Right renal cortex interstitium (tissue), 3 donors: ENCODE results near the gene ADAMTS20. TPM values are rescaled to one million over a fixed set of nuclear protein-coding genes. Genes with fewer than 3 reads are reported as not detected.
"Not testable (repeated sequence)": the region's sequence is repeated elsewhere in the genome, so short reads cannot be mapped to it uniquely, and the experiment has no call there.

ENCODE experiments used
- DNase-seq, 3 donors: peaks; one replicate each; pipeline ENCODE4 v3.0.0-alpha.2; 2013; ENCODE audit warnings: low read depth in 3 of 3, low spot score in 2 of 3
- polyA plus RNA-seq, 3 donors: library from polyadenylated mRNA; unstranded; fragments of 120-200 nt; gene quantifications; one replicate each; pipeline ENCODE4 v1.2.1, GENCODE V29; 2013; ENCODE audit not compliant: insufficient read length in 3 of 3

The ADAMTS20 gene, protein sequence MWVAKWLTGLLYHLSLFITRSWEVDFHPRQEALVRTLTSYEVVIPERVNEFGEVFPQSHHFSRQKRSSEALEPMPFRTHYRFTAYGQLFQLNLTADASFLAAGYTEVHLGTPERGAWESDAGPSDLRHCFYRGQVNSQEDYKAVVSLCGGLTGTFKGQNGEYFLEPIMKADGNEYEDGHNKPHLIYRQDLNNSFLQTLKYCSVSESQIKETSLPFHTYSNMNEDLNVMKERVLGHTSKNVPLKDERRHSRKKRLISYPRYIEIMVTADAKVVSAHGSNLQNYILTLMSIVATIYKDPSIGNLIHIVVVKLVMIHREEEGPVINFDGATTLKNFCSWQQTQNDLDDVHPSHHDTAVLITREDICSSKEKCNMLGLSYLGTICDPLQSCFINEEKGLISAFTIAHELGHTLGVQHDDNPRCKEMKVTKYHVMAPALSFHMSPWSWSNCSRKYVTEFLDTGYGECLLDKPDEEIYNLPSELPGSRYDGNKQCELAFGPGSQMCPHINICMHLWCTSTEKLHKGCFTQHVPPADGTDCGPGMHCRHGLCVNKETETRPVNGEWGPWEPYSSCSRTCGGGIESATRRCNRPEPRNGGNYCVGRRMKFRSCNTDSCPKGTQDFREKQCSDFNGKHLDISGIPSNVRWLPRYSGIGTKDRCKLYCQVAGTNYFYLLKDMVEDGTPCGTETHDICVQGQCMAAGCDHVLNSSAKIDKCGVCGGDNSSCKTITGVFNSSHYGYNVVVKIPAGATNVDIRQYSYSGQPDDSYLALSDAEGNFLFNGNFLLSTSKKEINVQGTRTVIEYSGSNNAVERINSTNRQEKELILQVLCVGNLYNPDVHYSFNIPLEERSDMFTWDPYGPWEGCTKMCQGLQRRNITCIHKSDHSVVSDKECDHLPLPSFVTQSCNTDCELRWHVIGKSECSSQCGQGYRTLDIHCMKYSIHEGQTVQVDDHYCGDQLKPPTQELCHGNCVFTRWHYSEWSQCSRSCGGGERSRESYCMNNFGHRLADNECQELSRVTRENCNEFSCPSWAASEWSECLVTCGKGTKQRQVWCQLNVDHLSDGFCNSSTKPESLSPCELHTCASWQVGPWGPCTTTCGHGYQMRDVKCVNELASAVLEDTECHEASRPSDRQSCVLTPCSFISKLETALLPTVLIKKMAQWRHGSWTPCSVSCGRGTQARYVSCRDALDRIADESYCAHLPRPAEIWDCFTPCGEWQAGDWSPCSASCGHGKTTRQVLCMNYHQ (N-terminal part only)
- polyA plus RNA-seq: under 1 TPM; 0.61 to 0.76 (median 0.76) TPM

DNA sequence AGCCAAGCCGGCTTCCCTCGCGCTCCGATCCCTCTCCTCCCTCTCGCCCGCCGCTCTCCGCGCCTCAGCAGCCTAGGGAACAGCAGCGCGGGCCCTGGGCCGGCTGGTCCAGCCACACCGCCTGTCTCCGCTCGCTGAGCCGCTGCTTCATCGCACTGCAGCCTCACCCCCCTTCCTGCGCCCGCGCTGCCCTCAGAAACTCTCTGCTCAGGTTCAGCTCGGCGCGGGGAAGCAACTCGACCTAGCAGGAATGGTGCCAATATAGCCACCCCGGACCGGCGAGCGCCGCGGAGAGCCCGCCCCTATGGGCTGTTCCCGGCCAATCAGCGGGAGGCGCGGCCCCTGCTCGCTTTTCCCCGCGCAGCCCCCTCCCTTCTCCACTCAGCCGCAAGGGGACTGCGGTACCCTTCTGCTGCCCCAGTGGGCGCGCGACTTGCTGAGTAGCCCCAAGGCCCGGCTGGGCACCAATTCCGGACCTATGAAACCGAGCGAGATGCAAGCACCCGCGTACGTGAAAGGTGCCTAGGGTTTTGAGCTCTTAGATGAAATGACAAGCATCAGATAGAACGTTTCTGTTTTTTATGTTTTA is at the start of gene ADAMTS20:
TSS of gene ADAMTS20 (minus strand) at position 233 of the 589 bp plus-strand sequence. CDS start 282 bp downstream, outside the sequence.
- peak in 2 of 3 donors; percentile 27 to 43 for DNase-seq

DNA sequence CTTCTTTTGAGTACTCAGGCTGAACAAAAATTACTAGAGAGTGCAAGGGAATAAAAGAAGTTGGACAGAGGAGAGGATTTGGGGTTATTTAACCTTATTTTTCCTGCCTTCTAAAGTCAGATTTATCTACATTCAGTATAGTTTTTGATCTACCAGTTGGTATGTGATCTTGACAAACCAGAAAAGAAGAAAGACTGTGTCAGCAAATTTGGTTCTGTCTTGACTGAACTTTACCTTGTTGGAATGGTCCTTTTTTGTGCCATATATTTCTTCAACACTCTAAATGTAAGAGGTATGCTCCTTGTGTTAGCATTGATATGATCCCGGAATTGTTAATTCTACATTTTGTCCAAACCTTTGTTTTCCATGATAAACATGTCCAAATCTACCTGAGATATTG is 47.7 kb upstream of the ADAMTS20 start:
- DNase-seq: no peak

DNA sequence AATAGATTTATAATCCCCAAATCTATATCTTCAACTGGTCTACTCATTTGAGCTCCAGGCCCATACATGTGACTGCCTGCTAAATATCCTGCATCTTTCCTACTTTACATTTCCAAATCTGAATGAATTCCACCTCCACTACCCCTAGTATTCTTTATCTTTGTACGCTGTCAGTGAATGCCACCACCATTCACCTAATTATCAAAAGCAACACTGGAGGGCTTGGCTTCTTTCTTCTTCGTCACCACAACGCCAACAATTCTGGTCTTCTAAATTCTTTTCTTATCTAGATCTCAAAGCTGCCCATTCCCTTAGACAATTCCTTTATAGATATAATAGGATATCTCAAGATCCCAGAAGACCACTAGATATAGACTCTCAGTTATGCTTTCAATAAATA is 47.1 kb upstream of the ADAMTS20 start:
- no peak for DNase-seq

DNA sequence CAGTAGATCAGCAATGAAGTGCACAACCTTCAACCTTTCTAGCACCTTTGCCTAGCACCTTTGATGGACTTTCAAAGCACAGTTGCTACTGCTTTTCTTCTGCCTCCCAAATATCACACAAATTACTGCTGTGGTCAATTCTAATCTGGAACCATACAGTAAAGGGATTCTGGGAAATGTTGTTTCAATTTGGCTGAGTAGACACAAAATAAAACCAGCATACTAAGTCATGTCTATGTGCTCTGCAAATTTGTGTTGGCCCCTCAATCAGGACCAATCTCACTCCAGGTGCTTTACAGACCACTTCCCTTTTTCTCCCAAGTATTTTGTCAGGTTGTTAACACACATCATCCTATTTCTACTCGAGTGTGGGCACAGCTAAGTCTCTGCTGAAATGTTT is 38.3 kb upstream of the ADAMTS20 start:
- no peak for DNase-seq

DNA sequence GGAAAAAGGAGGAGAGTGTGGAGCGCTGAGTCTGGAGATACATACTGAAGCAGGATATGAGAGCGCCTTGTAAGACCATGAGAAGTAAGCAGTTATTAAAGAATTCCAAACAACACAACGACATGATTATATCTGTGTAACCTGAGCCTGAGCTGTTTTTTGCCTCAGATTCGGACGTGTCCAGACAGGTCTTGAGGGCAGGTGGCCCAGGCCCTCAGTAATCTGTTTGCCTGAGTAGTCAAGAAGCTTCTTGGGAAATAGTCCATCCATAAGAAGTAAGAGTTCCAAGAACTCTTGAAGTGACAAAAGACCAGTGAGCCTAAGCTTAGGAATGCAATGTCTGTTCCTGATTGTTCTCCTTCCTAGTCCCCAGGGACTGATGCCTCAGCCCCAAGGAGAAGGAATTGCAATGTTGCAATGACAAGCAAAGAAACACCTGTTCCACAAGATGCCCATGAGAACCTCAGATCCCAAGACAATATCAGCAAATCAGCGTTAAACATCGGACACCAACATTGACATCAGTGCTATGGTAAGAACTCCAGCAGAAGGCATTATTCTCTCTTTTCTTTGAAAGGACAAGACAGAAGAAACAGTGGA is 34.7 kb upstream of the ADAMTS20 start:
- no peak for DNase-seq

DNA sequence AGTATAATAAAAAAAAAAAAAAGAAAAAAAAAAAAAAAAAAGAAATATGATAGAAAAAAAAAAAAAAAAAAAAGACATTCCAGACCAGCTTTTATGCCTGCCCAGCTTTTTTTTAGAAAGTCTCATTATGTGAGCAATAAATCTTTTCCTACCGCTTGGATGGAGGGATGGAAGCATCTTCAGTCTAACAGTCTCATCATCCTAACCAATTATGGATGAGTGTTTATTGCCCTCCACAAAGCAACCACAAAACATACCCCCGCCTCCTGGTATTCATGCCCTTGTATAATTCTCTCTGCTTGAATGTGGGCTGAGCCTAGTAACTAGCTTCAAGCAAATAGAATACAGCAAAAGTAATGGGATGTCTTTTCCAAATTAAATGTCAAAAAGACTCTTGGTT is 33.7 kb upstream of the ADAMTS20 start:
- no peak for DNase-seq

DNA sequence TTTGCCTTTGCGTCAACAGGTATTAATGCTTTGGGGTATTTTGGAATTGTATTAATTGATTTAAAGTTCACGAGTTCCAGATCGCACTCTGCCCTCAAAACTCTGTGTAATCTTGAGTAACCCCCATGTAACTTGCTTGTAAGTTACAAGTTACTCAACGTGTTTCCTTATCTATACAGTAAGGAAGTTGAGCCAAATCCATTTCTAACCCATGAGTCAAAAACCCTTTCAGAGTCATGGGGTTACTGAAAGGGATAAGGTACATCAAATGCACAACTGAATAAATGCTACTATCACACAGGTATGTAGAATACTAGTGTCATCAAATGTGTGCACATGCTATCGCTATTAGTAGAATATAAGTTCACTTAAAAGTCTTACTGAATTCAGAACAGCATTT is 28.6 kb upstream of the ADAMTS20 start:
- no peak for DNase-seq

DNA sequence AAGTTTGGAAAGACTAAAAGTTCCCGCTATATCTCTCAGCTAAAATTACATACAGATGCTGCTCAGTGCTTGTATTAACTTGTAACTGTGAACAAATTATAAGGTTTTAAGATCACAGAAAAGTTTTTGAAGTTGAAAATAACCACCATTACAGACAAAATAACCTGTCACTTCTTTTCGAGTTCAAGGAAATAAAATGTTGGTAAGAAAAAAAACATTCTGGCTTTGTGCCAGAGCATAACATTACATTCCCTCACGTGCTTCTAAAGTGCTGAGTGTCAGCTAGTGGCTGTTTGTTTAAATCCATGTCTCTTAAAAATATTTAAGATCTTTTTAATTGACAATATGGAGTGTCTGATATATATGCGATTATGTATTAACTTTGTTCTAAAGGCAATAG is 27.2 kb upstream of the ADAMTS20 start:
- no peak for DNase-seq

DNA sequence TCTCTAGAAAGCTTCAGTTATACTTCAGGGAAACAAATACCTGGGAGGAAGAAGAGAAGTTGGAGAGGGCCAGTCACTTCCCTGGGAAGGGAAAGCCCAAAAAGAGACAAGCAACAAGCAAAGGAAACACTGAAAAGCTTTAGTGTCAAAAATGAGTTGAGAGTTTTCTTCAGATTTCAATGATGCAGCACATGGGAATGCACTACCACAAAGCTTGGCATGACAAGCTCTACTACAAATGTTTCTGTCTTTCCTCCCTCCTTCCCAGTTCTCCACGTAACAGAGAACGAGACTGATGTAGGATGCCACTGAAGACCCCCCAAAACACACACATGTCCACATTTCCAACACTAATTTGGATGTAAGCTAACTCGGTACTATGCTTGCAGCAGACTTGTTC is 26.8 kb upstream of the ADAMTS20 start:
- DNase-seq: no peak

DNA sequence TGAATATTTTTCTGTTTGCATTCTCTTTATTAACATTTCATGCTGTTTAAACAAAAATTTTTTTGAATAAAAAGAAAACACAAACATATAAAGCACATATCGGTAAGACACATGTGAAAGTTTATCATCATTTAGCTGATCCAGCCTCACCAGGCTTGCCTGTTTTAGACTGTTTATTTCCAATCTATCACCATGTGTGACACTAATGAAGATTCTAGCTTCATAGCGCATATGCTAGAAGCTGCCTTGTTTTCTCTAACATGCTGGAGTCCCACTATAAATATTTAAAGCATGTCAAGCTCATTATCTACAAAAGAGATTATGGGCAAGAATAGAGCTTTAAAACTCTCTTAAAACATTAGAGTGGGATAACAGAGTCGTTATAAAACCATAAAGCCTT is 25.4 kb upstream of the ADAMTS20 start:
- DNase-seq: no peak

DNA sequence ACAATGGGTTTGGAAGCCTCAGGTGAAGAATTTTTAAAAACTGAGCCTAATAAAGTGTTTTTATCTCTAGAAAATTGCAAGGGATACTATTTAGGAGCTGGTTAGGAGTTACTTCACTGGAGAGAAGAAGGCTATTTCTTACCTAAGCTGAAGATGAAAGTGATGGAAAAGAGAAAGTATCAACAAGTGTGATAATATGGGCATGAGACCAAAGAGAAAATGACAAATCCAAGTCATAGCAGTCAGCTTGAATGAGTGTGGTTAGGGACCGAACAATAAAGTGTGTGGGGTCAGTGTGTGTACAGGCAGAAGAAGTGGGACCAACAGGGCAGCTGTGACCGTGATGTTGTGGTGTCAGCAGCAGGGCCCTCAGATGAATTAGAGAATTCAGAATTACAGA is 24.2 kb upstream of the ADAMTS20 start:
- no peak for DNase-seq

DNA sequence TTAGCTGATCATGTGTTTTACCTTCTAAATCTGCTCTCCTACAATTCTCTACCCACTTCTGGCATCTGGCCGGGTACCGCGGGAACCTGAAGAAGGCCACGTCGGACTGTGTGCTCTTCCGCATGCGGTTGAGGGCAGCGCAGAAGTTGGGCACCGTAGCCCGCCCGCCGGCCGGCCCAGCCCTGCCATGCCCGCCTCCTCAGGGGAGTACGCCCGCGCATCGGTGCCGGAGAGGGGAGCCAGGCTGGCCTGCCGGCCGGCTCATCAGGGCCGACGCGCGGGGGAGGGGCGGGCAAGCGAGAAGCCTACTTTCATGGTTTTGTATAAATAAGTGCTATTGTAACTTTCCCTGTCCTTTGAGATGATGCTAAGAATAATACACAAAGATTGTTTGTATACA is 19.9 kb upstream of the ADAMTS20 start:
- no peak for DNase-seq

DNA sequence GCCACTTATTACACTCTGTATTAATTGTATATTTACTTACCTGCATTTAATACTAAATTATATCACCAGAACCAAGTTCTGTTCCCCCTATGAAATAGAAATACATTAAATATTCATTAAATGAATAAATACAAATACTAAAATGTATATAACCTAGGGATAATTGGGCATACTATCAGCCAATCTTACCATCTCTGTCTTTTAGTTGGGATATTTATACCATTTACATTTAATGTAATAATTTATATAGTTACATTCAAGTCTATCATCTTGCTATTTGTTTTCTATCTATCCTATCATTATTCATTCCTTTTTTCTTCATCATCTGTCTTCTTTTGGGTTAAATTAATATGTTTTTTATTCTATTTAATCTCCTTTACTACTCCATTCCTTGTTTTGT is 4.1 kb upstream of the ADAMTS20 start:
- no peak for DNase-seq

DNA sequence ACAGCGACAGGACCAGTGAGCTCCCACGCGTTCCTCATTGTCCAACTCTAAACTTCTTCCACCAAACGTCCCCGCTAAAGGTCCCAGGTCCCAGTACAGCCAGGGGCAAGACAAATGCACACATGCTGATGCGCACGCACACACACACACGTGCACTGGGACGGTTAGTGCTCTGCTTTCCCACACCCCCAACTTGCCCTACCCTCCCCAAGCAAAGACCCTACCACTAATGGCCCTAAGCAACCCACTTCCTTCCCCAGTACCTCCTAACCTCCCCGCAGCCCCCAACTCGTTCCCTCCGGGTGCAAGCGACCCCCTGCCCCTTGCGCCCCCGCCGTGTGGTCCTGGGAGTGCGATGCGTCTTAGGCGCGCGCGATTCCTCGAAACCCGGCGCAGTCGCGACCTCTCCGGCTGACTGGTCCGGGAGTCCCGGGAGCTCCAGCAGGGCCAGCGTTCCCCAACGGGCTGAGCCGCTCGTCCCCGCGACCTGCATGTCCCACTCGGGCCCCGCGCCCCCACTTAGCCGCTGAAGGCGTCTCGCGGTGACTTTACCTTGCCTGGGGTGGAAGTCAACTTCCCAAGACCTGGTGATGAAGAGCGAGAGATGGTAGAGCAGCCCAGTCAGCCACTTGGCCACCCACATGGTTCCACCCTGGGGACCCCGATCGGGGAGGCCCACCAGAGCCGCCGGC is 578 bp downstream of the ADAMTS20 start:
- DNase-seq: peak in 2 of 3 donors; percentile 2

DNA sequence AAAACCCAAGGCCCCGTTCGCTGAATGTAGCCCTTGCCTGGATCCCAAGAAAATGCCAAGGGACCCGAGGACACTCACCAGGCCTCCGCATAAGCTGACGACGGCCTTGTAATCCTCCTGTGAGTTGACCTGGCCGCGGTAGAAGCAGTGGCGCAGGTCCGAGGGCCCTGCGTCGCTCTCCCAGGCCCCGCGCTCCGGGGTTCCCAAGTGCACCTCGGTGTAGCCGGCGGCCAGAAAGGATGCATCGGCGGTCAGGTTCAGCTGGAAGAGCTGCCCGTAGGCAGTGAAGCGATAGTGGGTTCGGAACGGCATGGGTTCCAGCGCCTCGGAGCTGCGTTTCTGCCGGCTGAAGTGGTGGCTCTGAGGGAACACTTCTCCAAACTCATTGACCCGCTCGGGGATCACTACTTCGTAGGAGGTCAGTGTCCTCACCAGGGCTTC is 1.2 kb downstream of the ADAMTS20 start:
- peak in 1 of 3 donors; percentile 9 for DNase-seq

DNA sequence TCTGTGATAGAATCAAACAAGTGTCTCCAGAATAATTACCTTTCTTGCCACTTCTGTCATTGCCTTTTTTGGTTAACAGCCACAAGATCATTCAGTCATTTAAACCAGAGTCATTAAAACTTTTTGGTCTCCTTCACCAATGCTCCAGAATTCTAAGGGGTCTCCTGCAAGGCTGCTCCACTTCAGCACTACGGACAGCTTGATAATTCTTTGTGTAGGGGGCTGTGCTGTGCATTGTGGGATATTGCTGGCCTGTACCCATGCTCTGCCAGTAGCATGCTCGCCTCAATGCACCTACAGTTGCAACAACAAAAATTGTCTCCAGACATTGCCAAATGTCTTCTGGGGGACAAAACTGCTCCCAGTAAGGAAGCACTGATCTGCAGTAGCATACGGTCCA is 7.3 kb downstream of the ADAMTS20 start:
- DNase-seq: no peak

DNA sequence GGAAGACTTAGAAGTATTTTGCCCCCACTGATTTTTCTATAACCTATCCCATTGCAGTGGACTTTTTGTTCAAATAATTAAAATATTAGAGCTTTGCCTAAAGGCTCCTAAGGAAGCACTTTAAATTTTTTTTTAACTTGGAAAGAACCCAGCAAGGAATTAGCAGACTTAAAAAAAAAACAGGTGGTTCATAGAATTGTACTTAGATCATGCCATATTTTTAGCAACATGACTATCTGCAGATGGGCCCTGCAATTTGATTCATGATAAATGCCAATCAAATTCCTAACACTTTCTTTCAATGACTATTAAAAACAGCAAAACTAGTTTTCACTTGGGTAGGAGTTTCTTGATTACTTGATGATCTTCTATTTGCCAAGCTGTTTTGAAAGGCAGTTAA is 11.5 kb downstream of the ADAMTS20 start:
- DNase-seq: no peak

DNA sequence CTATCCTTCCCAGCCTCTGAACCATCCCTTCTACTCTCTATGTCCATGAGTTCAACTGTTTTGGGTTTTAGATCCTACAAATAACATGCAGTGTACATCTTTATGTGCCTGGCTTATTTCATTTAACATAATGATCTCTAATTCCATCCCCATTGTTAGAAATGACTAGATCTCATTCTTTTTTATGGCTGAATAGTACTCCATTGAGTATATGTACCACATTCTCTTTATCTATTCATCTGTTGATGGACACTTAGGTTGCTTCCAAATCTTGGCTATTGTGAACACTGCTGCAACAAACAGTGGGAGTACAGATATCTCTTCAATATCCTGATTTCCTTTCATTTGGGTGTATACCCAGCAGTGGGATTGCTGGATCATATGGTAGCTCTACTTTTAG is 14.3 kb downstream of the ADAMTS20 start:
- DNase-seq: not testable (repeated sequence)

DNA sequence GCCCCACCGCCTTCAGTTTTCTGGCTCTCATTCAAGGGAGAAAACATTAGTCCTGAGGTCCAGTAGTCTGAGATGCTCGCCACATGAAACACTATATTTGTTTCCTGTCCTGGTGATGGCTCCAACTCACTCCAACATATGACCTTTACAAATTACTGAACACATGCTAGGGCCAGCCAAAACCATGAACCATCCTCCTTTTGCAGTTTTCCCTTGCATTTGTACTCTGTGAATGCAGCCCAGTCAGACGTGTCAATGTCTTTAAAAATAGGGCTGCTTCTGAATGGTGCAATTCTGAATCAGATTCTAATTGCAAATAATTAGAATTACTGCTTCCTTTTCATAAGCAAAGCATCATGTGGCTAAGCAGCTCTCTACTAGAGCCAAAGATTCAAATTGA is 36.0 kb downstream of the ADAMTS20 start:
- no peak for DNase-seq

DNA sequence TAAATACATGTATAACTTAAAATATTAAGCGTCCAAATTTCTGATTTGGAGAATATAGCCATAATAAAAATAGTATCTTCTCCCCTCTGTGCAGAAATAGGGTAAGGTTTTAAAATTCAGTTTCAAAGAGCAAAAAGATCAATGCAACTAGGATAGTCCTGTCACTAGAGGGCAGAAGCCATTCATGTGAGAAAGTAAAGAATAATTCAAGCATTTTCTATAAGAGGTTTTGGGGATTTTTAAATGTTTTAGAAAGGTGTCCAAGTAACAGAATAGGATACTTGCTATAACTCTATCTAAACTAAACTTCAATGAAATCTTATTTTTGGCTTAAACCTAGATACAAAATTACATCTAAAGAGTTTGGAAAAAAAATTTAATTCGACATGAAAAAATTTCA is 50.3 kb downstream of the ADAMTS20 start:
- DNase-seq: no peak
